ENCODE results near the gene SLC24A3.

SLC24A3 gene

DNA sequence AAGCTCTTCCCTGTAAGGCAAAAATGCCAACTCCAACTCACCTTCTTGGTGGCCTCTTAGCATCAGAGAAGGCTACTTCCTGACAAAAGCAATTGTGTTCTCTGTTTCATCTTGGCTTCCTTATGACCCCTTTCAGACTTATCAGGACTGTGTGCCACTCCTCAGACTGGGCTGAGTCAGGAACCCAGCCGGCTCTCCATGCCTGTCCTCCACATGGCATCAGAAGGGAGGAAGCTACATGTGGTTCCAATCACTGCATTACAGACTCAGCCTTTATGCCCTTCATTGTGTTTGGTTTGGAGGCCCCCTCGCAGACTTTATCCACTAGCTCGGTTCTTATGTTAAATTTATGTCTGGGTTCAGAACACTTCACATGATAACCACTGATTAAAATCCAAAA lies 142.5 kb downstream of the SLC24A3 start:
- Histone ChIP-seq H3K27me3 (ENCODE audit: control insufficient read depth in 3 of 3, insufficient read depth in 3 of 3, low read depth in 1 of 3, low read length in 3 of 3) (no peaks in the 10 kb centered on the region), H3K18ac (ENCODE audit: low read length) (no peak overlapping the region), H2BK5ac (ENCODE audit: low read length) (no peak overlapping the region), H2BK15ac (ENCODE audit: low read length) (no peak overlapping the region), H3K27ac (replicated peaks; ENCODE audit: low read length) (no peak overlapping the region), H2BK120ac (ENCODE audit: low read depth, low read length) (no peak overlapping the region), H3K23ac (ENCODE audit: low read depth, low read length, poor library complexity) (no peak overlapping the region), H2BK12ac (ENCODE audit: low read length) (no peak overlapping the region), H2AK5ac (ENCODE audit: low read depth, low read length) (no peak overlapping the region), H3K4me1 (ENCODE audit: control insufficient read depth in 2 of 2, insufficient read depth in 1 of 2, low read depth in 1 of 2, low read length in 2 of 2) (no peaks in the 10 kb centered on the region), H2AFZ (ENCODE audit: low read length) (no peak overlapping the region), H3K79me1 (ENCODE audit: low read depth, low read length) (no peaks in the 10 kb centered on the region), H3K4ac (ENCODE audit: low read length) (no peak overlapping the region), H3K4me3 (ENCODE audit: low read length in 2 of 2) (no peak overlapping the region), H3K36me3 (replicated peaks in 1 of 2; ENCODE audit: control insufficient read depth in 2 of 2, insufficient read depth in 2 of 2, low read length in 2 of 2) (no peaks in the 10 kb centered on the region), H4K8ac (ENCODE audit: low read depth, low read length) (no peak overlapping the region), H3K4me2 (ENCODE audit: insufficient read depth, low read length, poor library complexity, severe bottlenecking) (no peak overlapping the region), H3K9me3 (replicated peaks in 1 of 2; ENCODE audit: control insufficient read depth in 2 of 2, insufficient read depth in 1 of 2, low read depth in 1 of 2, low read length in 2 of 2) (no peaks in the 10 kb centered on the region), H4K91ac (ENCODE audit: low read depth, low read length, poor library complexity) (no peak overlapping the region), H3K14ac (ENCODE audit: low read length) (no peak overlapping the region), H3K9ac (ENCODE audit: low read depth, low read length, poor library complexity) (no peak overlapping the region)
- no CpG with 5 or more reads among the region's 3 CpGs for WGBS, 2 donors (ENCODE audit: extremely low coverage in 2 of 2, insufficient read length in 2 of 2, insufficient replicate concordance in 1 of 2)
- DNase-seq (ENCODE audit: low spot score), result no peak

DNA sequence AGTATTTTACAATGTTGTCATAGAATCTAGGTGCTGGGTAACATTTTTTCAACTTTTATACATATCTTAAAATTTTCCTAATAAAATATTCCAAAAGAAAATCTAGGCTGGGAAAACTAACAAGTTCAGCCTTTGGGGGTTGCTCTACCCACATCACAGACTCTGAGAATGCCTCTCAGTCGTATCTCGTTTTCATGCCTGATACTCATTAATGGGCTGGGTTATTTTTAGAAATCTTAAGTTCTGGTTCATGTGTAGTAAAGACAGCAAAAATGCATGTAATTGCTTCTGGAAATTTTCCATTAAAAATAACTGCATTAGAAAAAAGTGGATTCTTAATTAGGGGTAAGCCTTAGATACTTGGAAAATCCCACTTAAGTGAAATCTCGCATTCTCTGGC lies 149.3 kb downstream of the SLC24A3 start:
- Histone ChIP-seq H3K23ac (ENCODE audit: low read depth, low read length, poor library complexity) (no peak overlapping the region), H3K4me2 (ENCODE audit: insufficient read depth, low read length, poor library complexity, severe bottlenecking) (no peak overlapping the region), H4K8ac (ENCODE audit: low read depth, low read length) (no peak overlapping the region), H2AFZ (ENCODE audit: low read length) (no peak overlapping the region), H2BK5ac (ENCODE audit: low read length) (no peak overlapping the region), H3K9me3 (replicated peaks in 1 of 2; ENCODE audit: control insufficient read depth in 2 of 2, insufficient read depth in 1 of 2, low read depth in 1 of 2, low read length in 2 of 2) (no peaks in the 10 kb centered on the region), H2BK15ac (ENCODE audit: low read length) (no peak overlapping the region), H3K27ac (replicated peaks; ENCODE audit: low read length) (no peak overlapping the region), H3K27me3 (ENCODE audit: control insufficient read depth in 3 of 3, insufficient read depth in 3 of 3, low read depth in 1 of 3, low read length in 3 of 3) (no peaks in the 10 kb centered on the region), H3K79me1 (ENCODE audit: low read depth, low read length) (no peaks in the 10 kb centered on the region), H3K4me1 (ENCODE audit: control insufficient read depth in 2 of 2, insufficient read depth in 1 of 2, low read depth in 1 of 2, low read length in 2 of 2) (no peaks in the 10 kb centered on the region), H3K4ac (ENCODE audit: low read length) (no peak overlapping the region), H3K9ac (ENCODE audit: low read depth, low read length, poor library complexity) (no peak overlapping the region), H2BK12ac (ENCODE audit: low read length) (no peak overlapping the region), H3K14ac (ENCODE audit: low read length) (no peak overlapping the region), H3K18ac (ENCODE audit: low read length) (no peak overlapping the region), H2BK120ac (ENCODE audit: low read depth, low read length) (no peak overlapping the region), H2AK5ac (ENCODE audit: low read depth, low read length) (no peak overlapping the region), H3K4me3 (ENCODE audit: low read length in 2 of 2) (no peak overlapping the region), H3K36me3 (replicated peaks in 1 of 2; ENCODE audit: control insufficient read depth in 2 of 2, insufficient read depth in 2 of 2, low read length in 2 of 2) (no peaks in the 10 kb centered on the region), H4K91ac (ENCODE audit: low read depth, low read length, poor library complexity) (no peak overlapping the region)
- WGBS, 2 donors (ENCODE audit: extremely low coverage in 2 of 2, insufficient read length in 2 of 2, insufficient replicate concordance in 1 of 2), result no CpG with 5 or more reads among the region's 3 CpGs
- DNase-seq (ENCODE audit: low spot score), result no peak

- Histone ChIP-seq H3K9me3 (replicated peaks in 1 of 2; ENCODE audit: control insufficient read depth in 2 of 2, insufficient read depth in 1 of 2, low read depth in 1 of 2, low read length in 2 of 2) (peaks cover 0 to 3% of the 10 kb centered on the region in 2 donors), H3K4me2 (ENCODE audit: insufficient read depth, low read length, poor library complexity, severe bottlenecking) (no peak overlapping the region), H3K36me3 (replicated peaks in 1 of 2; ENCODE audit: control insufficient read depth in 2 of 2, insufficient read depth in 2 of 2, low read length in 2 of 2) (no peaks in the 10 kb centered on the region), H4K8ac (ENCODE audit: low read depth, low read length) (no peak overlapping the region), H4K91ac (ENCODE audit: low read depth, low read length, poor library complexity) (no peak overlapping the region), H3K14ac (ENCODE audit: low read length) (no peak overlapping the region), H2AK5ac (ENCODE audit: low read depth, low read length) (no peak overlapping the region), H3K9ac (ENCODE audit: low read depth, low read length, poor library complexity) (no peak overlapping the region), H2BK12ac (ENCODE audit: low read length) (no peak overlapping the region), H3K18ac (ENCODE audit: low read length) (no peak overlapping the region), H3K4me3 (ENCODE audit: low read length in 2 of 2) (no peak overlapping the region), H3K4me1 (ENCODE audit: control insufficient read depth in 2 of 2, insufficient read depth in 1 of 2, low read depth in 1 of 2, low read length in 2 of 2) (no peaks in the 10 kb centered on the region), H3K79me1 (ENCODE audit: low read depth, low read length) (no peaks in the 10 kb centered on the region), H3K23ac (ENCODE audit: low read depth, low read length, poor library complexity) (no peak overlapping the region), H2BK5ac (ENCODE audit: low read length) (no peak overlapping the region), H2AFZ (ENCODE audit: low read length) (no peak overlapping the region), H2BK15ac (ENCODE audit: low read length) (no peak overlapping the region), H3K27me3 (ENCODE audit: control insufficient read depth in 3 of 3, insufficient read depth in 3 of 3, low read depth in 1 of 3, low read length in 3 of 3) (no peaks in the 10 kb centered on the region), H2BK120ac (ENCODE audit: low read depth, low read length) (no peak overlapping the region), H3K4ac (ENCODE audit: low read length) (no peak overlapping the region), H3K27ac (replicated peaks; ENCODE audit: low read length) (no peak overlapping the region)
- no peak for DNase-seq (ENCODE audit: low spot score)
- WGBS, 2 donors (ENCODE audit: extremely low coverage in 2 of 2, insufficient read length in 2 of 2, insufficient replicate concordance in 1 of 2), result no CpG with 5 or more reads among the region's 4 CpGs
Measured at GRCh38 chr20:19363476-19363875, 151.0 kb downstream of the SLC24A3 start.

- no peak overlapping the region for H3K14ac ChIP-seq (ENCODE audit: low read length)
- no peak overlapping the region for H3K18ac ChIP-seq (ENCODE audit: low read length)
- H3K23ac ChIP-seq (ENCODE audit: low read depth, low read length, poor library complexity), result no peak overlapping the region
- no CpG with 5 or more reads among the region's 2 CpGs for WGBS, 2 donors (ENCODE audit: extremely low coverage in 2 of 2, insufficient read length in 2 of 2, insufficient replicate concordance in 1 of 2)
- H2BK120ac ChIP-seq (ENCODE audit: low read depth, low read length), result no peak overlapping the region
- H2BK15ac ChIP-seq (ENCODE audit: low read length), result no peak overlapping the region
- H2AFZ ChIP-seq (ENCODE audit: low read length), result no peak overlapping the region
- no peaks in the 10 kb centered on the region for H3K27me3 ChIP-seq (ENCODE audit: control insufficient read depth in 3 of 3, insufficient read depth in 3 of 3, low read depth in 1 of 3, low read length in 3 of 3)
- H3K9me3 ChIP-seq (replicated peaks in 1 of 2; ENCODE audit: control insufficient read depth in 2 of 2, insufficient read depth in 1 of 2, low read depth in 1 of 2, low read length in 2 of 2), result peaks cover 0 to 3% of the 10 kb centered on the region in 2 donors
- H3K4me2 ChIP-seq (ENCODE audit: insufficient read depth, low read length, poor library complexity, severe bottlenecking), result no peak overlapping the region
- DNase-seq (ENCODE audit: low spot score), result no peak
- H3K79me1 ChIP-seq (ENCODE audit: low read depth, low read length), result no peaks in the 10 kb centered on the region
- no peak overlapping the region for H3K27ac ChIP-seq (replicated peaks; ENCODE audit: low read length)
- H3K4me1 ChIP-seq (ENCODE audit: control insufficient read depth in 2 of 2, insufficient read depth in 1 of 2, low read depth in 1 of 2, low read length in 2 of 2), result no peaks in the 10 kb centered on the region
- H3K4ac ChIP-seq (ENCODE audit: low read length), result no peak overlapping the region
- no peak overlapping the region for H4K8ac ChIP-seq (ENCODE audit: low read depth, low read length)
- H3K4me3 ChIP-seq (ENCODE audit: low read length in 2 of 2), result no peak overlapping the region
- no peak overlapping the region for H2BK12ac ChIP-seq (ENCODE audit: low read length)
- H2AK5ac ChIP-seq (ENCODE audit: low read depth, low read length), result no peak overlapping the region
- no peaks in the 10 kb centered on the region for H3K36me3 ChIP-seq (replicated peaks in 1 of 2; ENCODE audit: control insufficient read depth in 2 of 2, insufficient read depth in 2 of 2, low read length in 2 of 2)
- no peak overlapping the region for H3K9ac ChIP-seq (ENCODE audit: low read depth, low read length, poor library complexity)
- no peak overlapping the region for H2BK5ac ChIP-seq (ENCODE audit: low read length)
- H4K91ac ChIP-seq (ENCODE audit: low read depth, low read length, poor library complexity), result no peak overlapping the region
Measured at GRCh38 chr20:19367591-19367990, 155.1 kb downstream of the SLC24A3 start.
